NCI-H524 treated with DMSO at 0.1 percent for 48 hours (cell line): ENCODE data around the gene KHNYN.
"Not testable (repeated sequence)": the region's sequence is repeated elsewhere in the genome, so short reads cannot be mapped to it uniquely, and the experiment has no call there.

ENCODE experiments used
- DNase-seq: peaks from one replicate; lab custom pipeline; 2025; lab: John Stamatoyannopoulos, UW

KHNYN gene

DNA sequence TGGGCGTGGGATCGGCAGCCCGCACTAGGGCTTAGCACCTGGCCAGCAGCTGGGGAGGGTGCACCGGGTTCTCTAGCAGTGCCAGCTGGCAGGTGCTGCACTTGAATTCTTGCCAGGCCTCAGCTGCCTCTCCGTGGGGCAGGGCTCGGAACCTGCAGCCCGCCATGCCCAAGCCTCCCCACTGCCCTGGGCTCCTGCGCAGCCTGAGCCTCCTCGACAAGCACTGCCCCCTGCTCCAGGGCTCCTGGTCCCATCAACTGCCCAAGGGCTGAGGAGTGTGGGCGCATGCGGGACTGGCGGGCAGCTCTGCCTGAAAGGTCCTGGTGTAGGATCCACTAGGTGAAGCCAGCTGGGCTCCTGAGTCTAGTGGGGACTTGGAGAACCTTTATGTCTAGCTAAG, 43.5 kb downstream of the KHNYN start:
- DNase-seq, result no peak

GRCh38 chr14:24475261-24475660, 45.5 kb downstream of the KHNYN start:
- no peak for DNase-seq

DNA sequence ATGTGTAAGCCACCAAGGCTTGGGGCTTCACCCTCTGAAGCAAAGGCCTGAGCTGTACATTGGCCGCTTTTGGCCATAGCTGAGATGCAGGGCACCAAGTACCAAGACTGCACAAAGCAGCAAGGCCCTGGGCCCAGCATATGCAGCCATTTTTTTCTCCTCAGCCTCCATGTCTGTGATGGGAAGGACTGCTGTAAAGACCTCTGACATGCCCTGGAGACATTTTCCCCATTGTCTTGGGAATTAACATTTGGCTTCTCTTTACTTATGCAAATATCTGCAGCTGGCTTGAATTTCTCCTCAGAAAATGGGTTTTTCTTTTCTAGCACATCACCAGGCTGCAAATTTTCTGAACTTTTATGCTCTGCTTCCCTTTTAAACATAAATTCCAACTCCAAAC, 50.2 kb downstream of the KHNYN start:
- DNase-seq, result not testable (repeated sequence)

DNA sequence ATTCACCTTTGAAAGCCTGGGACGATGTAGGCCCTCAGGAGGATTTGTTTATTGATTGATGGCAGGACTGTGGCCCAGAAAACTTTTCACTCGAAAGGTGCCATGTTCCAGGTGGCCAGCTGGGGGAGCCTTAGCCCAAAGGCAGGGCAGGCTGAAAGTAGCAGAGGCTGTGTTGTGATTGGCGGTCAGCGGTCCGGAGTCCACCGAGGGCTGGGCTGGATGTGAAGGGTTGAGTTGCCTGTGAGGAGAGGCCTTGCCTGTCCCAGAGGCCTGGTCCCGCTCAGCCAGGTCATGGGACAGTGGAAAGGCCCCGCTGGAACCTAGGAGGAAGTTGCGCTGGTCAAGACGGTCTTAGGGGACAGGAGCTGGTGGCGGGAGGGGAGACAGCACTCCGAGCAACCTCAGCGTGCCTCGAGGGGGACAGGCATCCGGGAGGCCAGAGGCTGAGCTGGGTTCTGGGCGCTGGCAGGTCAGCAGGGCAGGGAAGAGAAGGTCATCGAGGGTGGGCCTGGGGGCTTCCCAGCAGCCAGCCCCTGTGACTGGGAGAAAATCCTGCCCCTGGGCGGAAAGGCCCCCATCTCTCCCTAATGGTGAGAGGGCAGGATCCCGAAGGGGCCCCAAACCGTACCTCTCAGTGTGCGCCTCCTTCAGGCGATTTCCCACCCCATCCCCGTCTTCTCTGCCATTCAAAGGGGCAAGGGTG, 52.0 kb downstream of the KHNYN start:
- DNase-seq, result no peak

- DNase-seq, result not testable (repeated sequence)
Measured at GRCh38 chr14:24482699-24483303, 53.0 kb downstream of the KHNYN start.

DNA sequence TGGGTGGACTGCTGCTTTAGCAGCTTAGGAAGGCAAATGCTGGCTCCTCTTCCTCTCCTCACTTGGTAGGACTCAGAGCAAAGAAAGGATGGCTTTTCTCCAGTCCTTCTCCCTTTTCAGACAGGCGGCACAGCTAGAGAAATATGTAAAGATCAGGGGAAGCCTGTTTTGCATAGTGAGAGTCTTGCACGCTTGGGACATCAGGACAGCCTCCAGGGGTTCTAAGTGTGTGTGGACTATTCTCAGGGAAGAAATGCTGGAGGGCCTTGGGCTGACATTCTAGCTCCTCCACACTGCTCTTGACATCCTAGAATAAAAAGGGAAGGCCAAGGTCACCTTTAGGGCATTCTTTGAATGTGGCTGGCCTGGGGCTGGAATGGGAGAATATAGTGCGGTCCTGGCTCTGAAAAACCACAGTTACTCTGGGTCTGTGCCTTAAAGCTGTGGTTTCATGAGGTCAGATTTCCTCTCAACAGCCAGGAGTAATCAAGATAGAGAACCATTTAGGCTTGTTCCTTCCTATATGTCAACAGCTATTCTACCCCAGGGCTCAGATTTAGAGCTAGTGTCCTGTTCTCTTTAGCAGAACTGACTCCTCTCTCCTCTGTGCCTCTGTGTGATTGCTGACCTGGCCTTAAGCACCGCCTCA, 54.0 kb downstream of the KHNYN start:
- no peak for DNase-seq
